ENCODE results near the gene EPN2.

DNA sequence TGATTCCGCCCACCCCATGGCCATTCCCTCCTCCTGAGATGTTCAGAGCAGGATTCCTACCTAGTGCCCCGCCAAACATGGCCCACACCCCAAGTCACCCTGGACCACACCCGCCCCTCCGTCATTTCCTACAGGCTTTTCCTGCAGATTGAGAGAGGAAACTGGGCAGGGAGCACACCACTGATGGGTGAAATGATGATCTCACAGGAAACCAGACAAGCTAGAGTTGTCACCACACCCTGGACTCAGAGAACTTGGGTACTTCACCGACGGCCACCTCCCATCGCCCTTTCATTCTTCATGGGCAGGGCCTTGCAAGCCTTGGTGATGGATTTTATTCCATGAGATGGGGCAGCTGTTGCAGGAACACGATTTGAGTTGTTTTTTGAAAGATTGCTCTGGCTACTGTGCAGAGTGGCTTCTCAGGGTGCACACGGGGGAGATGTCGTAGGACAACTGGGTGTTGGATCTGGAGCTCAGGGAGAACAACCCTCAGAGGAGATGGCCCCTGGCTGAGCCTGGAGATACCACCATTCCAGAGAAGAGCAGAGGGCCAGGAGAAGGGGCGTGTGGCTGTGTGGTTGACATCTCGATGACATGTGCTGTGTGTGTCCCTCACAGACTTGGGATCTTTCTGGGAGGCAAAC is 132.8 kb downstream of the EPN2 start:
- TF ChIP-seq, protein P1, sequence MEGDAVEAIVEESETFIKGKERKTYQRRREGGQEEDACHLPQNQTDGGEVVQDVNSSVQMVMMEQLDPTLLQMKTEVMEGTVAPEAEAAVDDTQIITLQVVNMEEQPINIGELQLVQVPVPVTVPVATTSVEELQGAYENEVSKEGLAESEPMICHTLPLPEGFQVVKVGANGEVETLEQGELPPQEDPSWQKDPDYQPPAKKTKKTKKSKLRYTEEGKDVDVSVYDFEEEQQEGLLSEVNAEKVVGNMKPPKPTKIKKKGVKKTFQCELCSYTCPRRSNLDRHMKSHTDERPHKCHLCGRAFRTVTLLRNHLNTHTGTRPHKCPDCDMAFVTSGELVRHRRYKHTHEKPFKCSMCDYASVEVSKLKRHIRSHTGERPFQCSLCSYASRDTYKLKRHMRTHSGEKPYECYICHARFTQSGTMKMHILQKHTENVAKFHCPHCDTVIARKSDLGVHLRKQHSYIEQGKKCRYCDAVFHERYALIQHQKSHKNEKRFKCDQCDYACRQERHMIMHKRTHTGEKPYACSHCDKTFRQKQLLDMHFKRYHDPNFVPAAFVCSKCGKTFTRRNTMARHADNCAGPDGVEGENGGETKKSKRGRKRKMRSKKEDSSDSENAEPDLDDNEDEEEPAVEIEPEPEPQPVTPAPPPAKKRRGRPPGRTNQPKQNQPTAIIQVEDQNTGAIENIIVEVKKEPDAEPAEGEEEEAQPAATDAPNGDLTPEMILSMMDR (IDR thresholded peaks at IDR 0.05) = no peak
- no peak for TF ChIP-seq POLR2A (IDR thresholded peaks at IDR 0.05)

Measured in tibial nerve (tissue), 3 donors.